ENCODE data around the gene KRIT1.

- TF ChIP-seq FOXM1 (IDR thresholded peaks at IDR 0.05; ENCODE audit: low read depth) = no peak
- TF ChIP-seq CTCF (IDR thresholded peaks at IDR 0.05) = no peak
- no peak for TF ChIP-seq ZBTB33 (IDR thresholded peaks at IDR 0.05; ENCODE audit: borderline replicate concordance, low read depth)
- no peak for TF ChIP-seq POLR2AphosphoS5 (IDR thresholded peaks at IDR 0.05; ENCODE audit: low read depth, low read length)
- no peak for TF ChIP-seq USF2 (IDR thresholded peaks at IDR 0.05; ENCODE audit: borderline replicate concordance, low read depth, low read length)
- TF ChIP-seq CHD2 (IDR thresholded peaks at IDR 0.05; ENCODE audit: low read length, partially characterized antibody) = no peak
- TF ChIP-seq TCF12 (IDR thresholded peaks at IDR 0.05) = no peak
- no peak for TF ChIP-seq GABPA (IDR thresholded peaks at IDR 0.05; ENCODE audit: low read depth)
- TF ChIP-seq SIN3A (IDR thresholded peaks at IDR 0.05; ENCODE audit: borderline replicate concordance, low read depth, low read length) = no peak
These were observed 14.6 kb upstream of the KRIT1 start for GRCh38 chr7:92260248-92260781.
